Fibroblast of villous mesenchyme (primary cell): ENCODE measurements around the gene IL11. TPM values are rescaled to one million over a fixed set of nuclear protein-coding genes. Genes with fewer than 3 reads are reported as not detected.
A peak's percentile ranks its signal among the peaks of the same experiment; 100 is the strongest.

Experiments used
- DNase-seq: peaks from one replicate; pipeline ENCODE4 v3.0.0-alpha.2; 2010; ENCODE audit warnings: low read depth
- H3K4me3 ChIP-seq: 2 replicates; pipeline ENCODE4 v1.5.1; 2011; ENCODE audit warnings: low read depth, mild to moderate bottlenecking, low read length
- total RNA-seq: library from RNA; depleted of rRNA; stranded (reverse); fragments of >200 nt; gene quantifications from 2 replicates; pipeline ENCODE4 v1.2.3, GENCODE V29; 2012
- TF ChIP-seq, protein P1 (sequence below): IDR thresholded peaks from 2 replicates; pipeline ENCODE4 v1.5.1; 2012; ENCODE audit warnings: low read depth, mild to moderate bottlenecking, low read length; ENCODE audit not compliant: insufficient read depth

The IL11 gene
- total RNA-seq, 1 donor = 3.0 TPM

DNA sequence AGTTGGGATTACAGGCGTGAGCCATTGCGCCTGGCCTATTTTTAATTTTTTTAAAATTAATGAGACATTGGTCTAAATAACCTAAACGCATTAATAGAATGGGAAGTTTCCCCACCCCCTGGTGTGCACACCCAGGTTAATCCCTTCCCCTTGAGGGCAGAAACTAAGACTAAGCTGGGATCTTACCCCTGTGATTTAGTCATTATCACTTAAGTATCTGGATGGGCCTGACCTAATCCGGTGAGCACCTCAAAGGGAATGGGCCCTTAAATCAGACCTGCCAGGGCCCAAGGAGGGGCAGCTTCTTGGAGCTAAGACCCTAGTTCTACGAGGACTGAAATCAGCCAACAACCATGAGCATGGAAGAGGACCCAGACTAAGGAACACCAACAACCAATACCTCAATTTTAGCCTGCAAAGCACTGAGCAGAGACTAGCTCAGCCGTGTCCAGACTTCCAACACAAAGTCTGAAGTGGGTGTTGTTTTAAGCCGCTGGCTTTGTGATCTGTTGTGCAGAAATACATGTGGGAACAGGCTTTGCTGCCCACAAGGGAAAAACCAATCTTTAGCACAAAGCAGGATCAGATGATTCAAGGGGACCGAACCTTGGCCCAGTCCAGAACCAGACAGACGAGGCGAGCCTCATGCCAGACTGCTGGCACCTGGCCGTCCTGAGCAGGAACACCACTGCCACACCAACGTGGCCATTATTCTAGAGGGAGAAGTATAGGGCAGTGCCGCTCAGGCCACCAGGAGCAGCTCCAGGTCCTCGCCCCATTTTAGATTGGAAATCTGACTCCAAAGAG, 30.2 kb upstream of the IL11 start:
- H3K4me3 ChIP-seq = no peak overlapping the region
- DNase-seq = no peak
- TF ChIP-seq, protein P1, sequence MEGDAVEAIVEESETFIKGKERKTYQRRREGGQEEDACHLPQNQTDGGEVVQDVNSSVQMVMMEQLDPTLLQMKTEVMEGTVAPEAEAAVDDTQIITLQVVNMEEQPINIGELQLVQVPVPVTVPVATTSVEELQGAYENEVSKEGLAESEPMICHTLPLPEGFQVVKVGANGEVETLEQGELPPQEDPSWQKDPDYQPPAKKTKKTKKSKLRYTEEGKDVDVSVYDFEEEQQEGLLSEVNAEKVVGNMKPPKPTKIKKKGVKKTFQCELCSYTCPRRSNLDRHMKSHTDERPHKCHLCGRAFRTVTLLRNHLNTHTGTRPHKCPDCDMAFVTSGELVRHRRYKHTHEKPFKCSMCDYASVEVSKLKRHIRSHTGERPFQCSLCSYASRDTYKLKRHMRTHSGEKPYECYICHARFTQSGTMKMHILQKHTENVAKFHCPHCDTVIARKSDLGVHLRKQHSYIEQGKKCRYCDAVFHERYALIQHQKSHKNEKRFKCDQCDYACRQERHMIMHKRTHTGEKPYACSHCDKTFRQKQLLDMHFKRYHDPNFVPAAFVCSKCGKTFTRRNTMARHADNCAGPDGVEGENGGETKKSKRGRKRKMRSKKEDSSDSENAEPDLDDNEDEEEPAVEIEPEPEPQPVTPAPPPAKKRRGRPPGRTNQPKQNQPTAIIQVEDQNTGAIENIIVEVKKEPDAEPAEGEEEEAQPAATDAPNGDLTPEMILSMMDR = no peak

DNA sequence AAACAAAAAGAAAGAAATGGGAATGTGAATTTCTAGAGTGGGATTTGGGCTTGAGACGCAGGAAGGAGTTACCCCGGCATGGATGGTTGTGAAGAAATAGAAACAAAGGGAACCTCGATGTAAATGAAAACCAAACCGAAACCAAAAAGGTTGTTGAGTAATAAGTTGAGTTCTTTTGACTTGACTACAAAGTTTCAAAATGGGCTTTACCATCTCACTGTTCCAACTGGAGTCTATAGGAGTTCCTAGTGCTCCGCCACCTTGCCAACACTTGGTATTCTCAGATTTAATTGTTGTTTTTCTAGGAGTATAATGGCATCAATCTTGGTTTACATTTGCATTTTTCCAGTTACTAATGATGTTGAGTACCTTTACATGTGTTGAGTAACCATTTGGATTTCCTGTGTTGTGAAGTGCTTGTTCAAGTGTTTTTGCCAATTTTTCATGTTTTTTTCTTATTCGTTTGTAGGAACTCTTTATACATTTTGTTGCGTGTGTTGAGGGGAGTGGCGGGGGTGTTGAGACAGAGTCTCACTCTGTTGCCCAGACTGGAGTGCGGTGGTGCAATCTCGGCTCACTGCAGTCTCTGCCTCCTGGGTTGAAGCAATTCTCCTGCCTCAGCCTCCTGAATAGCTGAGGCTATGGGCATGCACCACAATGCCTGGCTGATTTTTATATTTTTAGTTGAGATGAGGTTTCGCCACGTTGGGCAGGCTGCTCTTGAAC, 28.1 kb upstream of the IL11 start:
- H3K4me3 ChIP-seq = no peak overlapping the region
- TF ChIP-seq, protein P1 = no peak
- DNase-seq = no peak

DNA sequence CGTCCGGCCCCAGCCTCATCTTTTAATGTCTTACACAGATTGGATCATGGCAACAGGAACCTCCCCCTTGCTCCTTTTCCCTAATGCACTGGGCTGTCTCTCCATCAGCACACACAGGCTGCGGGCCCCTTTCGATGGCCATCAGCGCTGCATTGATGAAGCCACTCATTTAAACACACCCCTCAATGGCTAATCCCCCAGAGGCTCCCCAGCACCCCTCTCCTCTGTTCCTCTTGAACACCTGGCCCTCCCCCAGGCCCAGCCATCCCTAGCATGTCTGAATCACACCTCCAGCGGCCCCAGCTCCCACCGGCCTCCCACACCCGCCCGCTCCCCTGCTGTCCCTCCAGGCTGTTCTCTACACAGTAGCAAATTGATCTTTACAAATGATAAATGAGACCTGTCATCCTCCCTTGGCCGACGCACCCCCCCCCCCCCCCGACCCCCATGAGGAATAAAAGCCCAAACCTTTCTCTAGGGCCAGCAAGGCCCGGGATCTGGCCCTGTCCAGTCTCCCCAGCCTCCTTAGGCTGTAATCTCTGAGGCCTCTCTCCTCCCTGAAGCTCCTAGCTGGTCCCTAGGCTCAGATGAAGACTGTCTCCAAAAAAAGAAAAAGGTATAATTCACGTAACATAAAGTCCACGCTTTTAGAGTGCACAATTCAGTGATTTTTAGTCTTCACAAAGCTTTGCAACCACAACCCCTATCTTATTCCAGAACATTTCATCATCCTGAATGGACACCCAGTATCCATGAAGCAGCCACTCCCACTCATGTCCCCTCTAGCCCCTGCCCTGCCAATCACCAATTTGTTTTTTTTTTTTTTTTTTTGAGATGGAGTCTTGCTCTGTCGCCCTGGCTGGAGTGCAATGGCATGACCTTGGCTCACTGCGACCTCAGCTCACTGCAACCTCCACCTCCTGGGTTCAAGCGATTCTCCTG, 22.8 kb upstream of the IL11 start:
- no peak for DNase-seq
- no peak overlapping the region for H3K4me3 ChIP-seq
- TF ChIP-seq, protein P1 = no peak

DNA sequence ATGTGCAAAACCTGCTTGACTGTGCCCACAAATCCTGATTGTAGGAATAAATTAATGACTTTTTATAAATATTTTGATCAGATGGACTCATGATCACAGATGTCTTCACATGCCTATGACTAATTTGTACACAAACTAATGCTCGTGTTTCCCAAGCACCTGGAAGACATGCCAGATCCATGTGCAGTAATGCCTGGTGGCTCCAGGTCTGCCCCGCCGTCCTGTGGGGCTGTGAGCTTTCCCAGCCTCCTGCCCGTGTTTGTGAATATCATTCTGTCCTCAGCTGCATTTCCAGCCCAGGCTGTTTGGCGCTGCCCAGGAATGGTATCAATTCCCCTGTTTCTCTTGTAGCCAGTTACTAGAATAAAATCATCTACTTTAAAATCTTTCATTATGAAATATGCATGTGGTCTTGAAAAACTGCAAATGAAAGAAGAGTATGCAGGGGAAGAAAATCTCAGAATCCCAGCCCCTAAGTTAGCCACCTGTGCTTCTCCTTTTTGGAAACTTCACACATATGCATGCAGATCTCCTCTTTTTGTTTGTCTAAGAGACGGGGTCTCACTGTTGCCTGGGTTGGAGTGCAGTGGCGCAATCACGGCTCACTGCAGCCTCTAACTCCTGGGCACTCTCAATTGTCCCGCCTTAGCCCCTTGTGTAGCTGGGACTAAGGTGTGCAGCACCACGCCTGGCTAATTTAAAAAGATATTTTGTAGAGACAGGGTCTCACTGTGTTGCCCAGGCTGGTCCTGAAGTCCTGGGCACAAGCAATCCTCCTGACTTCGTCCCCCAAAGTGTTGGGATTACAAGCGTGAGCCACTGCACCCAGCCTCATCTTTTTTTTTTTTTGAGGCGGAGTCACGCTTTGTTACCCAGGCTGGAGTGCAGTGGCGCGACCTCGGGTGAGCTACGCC, 21.7 kb upstream of the IL11 start:
- TF ChIP-seq, protein P1 = no peak
- peak; percentile 67 for DNase-seq

DNA sequence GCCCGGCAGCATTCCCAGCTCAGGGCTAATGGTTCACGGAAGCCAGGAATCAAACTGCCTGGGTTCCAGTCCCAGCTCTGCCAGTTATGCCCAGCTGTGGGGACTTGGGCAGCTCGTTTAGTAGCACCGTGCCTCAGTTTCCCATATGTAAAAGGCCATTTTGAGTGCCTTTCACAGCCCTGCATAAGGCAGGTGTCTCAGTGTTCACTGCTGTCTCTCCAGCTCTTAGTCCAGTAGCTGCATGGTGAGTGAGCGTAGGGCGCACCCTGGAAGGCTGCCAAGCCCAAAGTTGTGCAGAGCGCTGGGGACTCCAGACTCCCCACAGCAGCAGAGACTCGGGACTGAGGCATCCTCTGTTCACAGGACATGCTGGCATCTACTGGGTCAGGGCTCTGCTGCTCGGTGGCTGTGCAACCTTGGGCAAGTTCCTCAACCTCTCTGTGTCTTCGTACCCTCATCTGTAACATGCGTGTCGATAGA, 21.0 kb upstream of the IL11 start:
- TF ChIP-seq, protein P1 = no peak
- H3K4me3 ChIP-seq = no peak overlapping the region
- no peak for DNase-seq

More for the DNA sequence above, 21.7 kb upstream of the IL11 start:
- no peak overlapping the region for H3K4me3 ChIP-seq
